K562 (cell line): ENCODE data around the gene CNBD2. TPM values are rescaled to one million over a fixed set of nuclear protein-coding genes. Genes with fewer than 3 reads are reported as not detected.
A peak's percentile ranks its signal among the peaks of the same experiment; 100 is the strongest.

Experiments
- BRCA1 ChIP-seq, 2 experiments: fragments of 450-650 bp in 1 of 2; sonication (generic) in 1 of 2; formaldehyde crosslinking in 1 of 2; IDR thresholded peaks; 2 replicates each; pipeline versions ENCODE4 v1.5.0 to v1.6.1; 2017 to 2020; ENCODE audit warnings: mild to moderate bottlenecking in 1 of 2, missing genetic modification reagents in 1 of 2
- CBFB ChIP-seq: sonication (generic); formaldehyde crosslinking; IDR thresholded peaks from 2 replicates; pipeline ENCODE4 v1.4.0; 2020; ENCODE audit warnings: mild to moderate bottlenecking, missing genetic modification reagents
- CCNT2 ChIP-seq: IDR thresholded peaks from 2 replicates; pipeline ENCODE4 v1.6.1; 2011; ENCODE audit warnings: borderline replicate concordance, low read depth, mild to moderate bottlenecking, moderate library complexity, mixed read lengths, low read length; ENCODE audit not compliant: insufficient read length; ENCODE audit errors: extremely low read depth
- CHAMP1 ChIP-seq: fragments of 450-650 bp; IDR thresholded peaks from 2 replicates; pipeline ENCODE4 v1.6.1; 2016; ENCODE audit warnings: mild to moderate bottlenecking
- HINFP ChIP-seq: fragments of 450-650 bp; conservative IDR thresholded peaks from 2 replicates; pipeline ENCODE4 v1.6.1; 2016; ENCODE audit warnings: missing genetic modification characterization, low read depth, mild to moderate bottlenecking, control low read depth, missing compliant biosample characterization
- NRF1 ChIP-seq, 2 experiments: fragments of 450-650 bp; IDR thresholded peaks in 1 of 2; conservative IDR thresholded peaks in 1 of 2; 2 replicates each; pipeline ENCODE4 v1.6.1; 2014; ENCODE audit warnings: mild to moderate bottlenecking in 2 of 2
- ZNF318 ChIP-seq, 2 experiments: fragments of 450-650 bp; IDR thresholded peaks; 2 replicates each; pipeline ENCODE4 v1.6.1; 2016; ENCODE audit warnings: mild to moderate bottlenecking in 2 of 2, borderline replicate concordance in 1 of 2, low read depth in 1 of 2, moderate library complexity in 1 of 2
- polyA plus RNA-seq, 8 experiments: library from polyadenylated mRNA; depleted of rRNA in 4 of 8; stranded (reverse) in 5 of 8; unstranded in 3 of 8; fragments of >200 nt; fragmentation: Nextera tagmentation in 2 of 8; fragmentation: Illumina TruSeq in 1 of 8; extraction: Ambion mirVana in 2 of 8; extraction: Trizol in 1 of 8; gene quantifications; 2 replicates each; pipeline versions ENCODE4 v1.2.1 to v1.2.3, GENCODE V29; 2011 to 2014; ENCODE audit warnings: inconsistent platforms in 1 of 8, missing spikeins in 1 of 8
- total RNA-seq, 7 experiments: library from RNA; depleted of rRNA in 6 of 7; stranded (reverse); fragments of >200 nt in 6 of 7; fragmentation: Illumina TruSeq in 2 of 7; extraction: Trizol in 2 of 7; gene quantifications; 2 replicates each; pipeline versions ENCODE4 v1.2.1 to v1.2.3, GENCODE V29; 2011 to 2021; ENCODE audit warnings: low replicate concordance in 1 of 7
- TF ChIP-seq, protein P1 (sequence below): fragments of 250-450 bp; sonication (Bioruptor Pico); IDR thresholded peaks from 2 replicates; pipeline ENCODE4 v1.8.0; 2021; ENCODE audit warnings: mild to moderate bottlenecking, moderate library complexity

CNBD2 gene
- total and polyA plus RNA-seq, 9 of the 15 experiments (the other 6 are each of a cell fraction or from before 2014, with no cell fraction given) = 3.2 to 17.5 (median 5.3) TPM

GRCh38 chr20:35954200-35954906 lies 14.0 kb upstream of the CNBD2 start, which contains the start of gene SCAND1 (continued):
- TF ChIP-seq, protein P1, sequence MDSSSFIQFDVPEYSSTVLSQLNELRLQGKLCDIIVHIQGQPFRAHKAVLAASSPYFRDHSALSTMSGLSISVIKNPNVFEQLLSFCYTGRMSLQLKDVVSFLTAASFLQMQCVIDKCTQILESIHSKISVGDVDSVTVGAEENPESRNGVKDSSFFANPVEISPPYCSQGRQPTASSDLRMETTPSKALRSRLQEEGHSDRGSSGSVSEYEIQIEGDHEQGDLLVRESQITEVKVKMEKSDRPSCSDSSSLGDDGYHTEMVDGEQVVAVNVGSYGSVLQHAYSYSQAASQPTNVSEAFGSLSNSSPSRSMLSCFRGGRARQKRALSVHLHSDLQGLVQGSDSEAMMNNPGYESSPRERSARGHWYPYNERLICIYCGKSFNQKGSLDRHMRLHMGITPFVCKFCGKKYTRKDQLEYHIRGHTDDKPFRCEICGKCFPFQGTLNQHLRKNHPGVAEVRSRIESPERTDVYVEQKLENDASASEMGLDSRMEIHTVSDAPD (CRISPR knock-in tag) = no peak
- TF ChIP-seq CHAMP1 (peak; percentile 74; the same call in 1 of the 2 replicates), NRF1 (conservative IDR thresholded peaks at IDR 0.05 in 1 of 2, IDR thresholded peaks at IDR 0.05 in 1 of 2) (peak; percentile 95 to 96), CBFB (CRISPR knock-in tag) (0 out of 2 replicates have a peak, but pooled peaks have one; percentile 7), BRCA1 (IDR thresholded peaks at IDR 0.05) (no peak), BRCA1 (CRISPR knock-in tag; IDR thresholded peaks at IDR 0.05) (no peak), ZNF318 (IDR thresholded peaks at IDR 0.05; ENCODE audit: borderline replicate concordance in 1 of 2, low read depth in 1 of 2) (no peak), HINFP (tag) (peak; percentile 85), CCNT2 (peak; percentile 93)
